SU-DHL-6 (cell line): ENCODE data around the gene MAGEA1.
"Not testable (repeated sequence)": the region's sequence is repeated elsewhere in the genome, so short reads cannot be mapped to it uniquely, and the experiment has no call there.

Experiments
- H2AFZ ChIP-seq: fragments of 200-600 bp; sonication (generic); 2 replicates; pipeline ENCODE4 v1.6.1; 2014; ENCODE audit warnings: low read depth, mild to moderate bottlenecking, moderate library complexity, mixed read lengths, antibody characterized with exemption, low read length; ENCODE audit not compliant: severe bottlenecking
- H3F3A ChIP-seq: fragments of 200-600 bp; shearing (Covaris generic); 2 replicates; pipeline ENCODE4 v1.6.0; 2016; ENCODE audit warnings: antibody characterized with exemption, mild to moderate bottlenecking; ENCODE audit not compliant: insufficient read depth
- H3K27ac ChIP-seq: fragments of 200-600 bp; sonication (generic); 2 replicates; pipeline ENCODE4 v1.5.1; 2016; ENCODE audit warnings: low read depth, mild to moderate bottlenecking, low read length, moderate library complexity, mixed read lengths
- H3K27me3 ChIP-seq: fragments of 200-600 bp; sonication (generic), shearing (Covaris generic); 2 replicates; pipeline ENCODE4 v1.6.0; 2014; ENCODE audit warnings: mild to moderate bottlenecking, low read length
- H3K36me3 ChIP-seq: fragments of 200-600 bp; sonication (generic); 2 replicates; pipeline ENCODE4 v1.6.1; 2014; ENCODE audit warnings: mild to moderate bottlenecking, low read length, mixed read lengths
- H3K4me2 ChIP-seq: fragments of 300-600, 200-600 bp; shearing (Covaris generic), sonication (generic); 2 replicates; pipeline ENCODE4 v1.6.0; 2014; ENCODE audit warnings: low read length, low read depth, mild to moderate bottlenecking; ENCODE audit not compliant: poor library complexity, severe bottlenecking
- H3K4me3 ChIP-seq: fragments of 200-600 bp; sonication (generic); 2 replicates; pipeline ENCODE4 v1.5.1; 2014; ENCODE audit warnings: antibody characterized with exemption, low read length, mild to moderate bottlenecking, mixed read lengths; ENCODE audit not compliant: insufficient read depth, poor library complexity, severe bottlenecking
- H3K79me2 ChIP-seq: fragments of 200-600 bp; sonication (generic); 2 replicates; pipeline ENCODE4 v1.6.1; 2014; ENCODE audit warnings: mild to moderate bottlenecking, low read length, moderate library complexity; ENCODE audit not compliant: insufficient read depth
- H3K9ac ChIP-seq: fragments of 200-600 bp; sonication (generic); 2 replicates; pipeline ENCODE4 v1.7.0; 2014; ENCODE audit warnings: mild to moderate bottlenecking, low read length
- H3K9me2 ChIP-seq: fragments of 200-600 bp; sonication (generic); replicated peaks from 2 replicates; pipeline ENCODE4 v1.6.1; 2014; ENCODE audit warnings: low read length; ENCODE audit not compliant: insufficient read depth
- H3K9me3 ChIP-seq: fragments of 200-600 bp; sonication (generic); 2 replicates; pipeline ENCODE4 v1.6.1; 2014; ENCODE audit warnings: low read length, mixed read lengths; ENCODE audit not compliant: insufficient read depth
- H4K20me1 ChIP-seq: fragments of 200-600 bp; sonication (generic); 2 replicates; pipeline ENCODE4 v1.6.1; 2014; ENCODE audit warnings: low read depth, mild to moderate bottlenecking, antibody characterized with exemption, low read length, moderate library complexity, mixed read lengths
- EZH2phosphoT487 ChIP-seq: fragments of 200-600 bp; sonication (generic), shearing (Covaris generic); conservative IDR thresholded peaks from 2 replicates; pipeline ENCODE4 v1.6.1; 2018; ENCODE audit warnings: mild to moderate bottlenecking, antibody characterized with exemption, low read length, moderate library complexity, mixed read lengths
- TF ChIP-seq, protein P1 (sequence below): fragments of 200-600 bp; sonication (generic); IDR thresholded peaks from one replicate; pipeline ENCODE4 v1.5.1; 2017; ENCODE audit warnings: antibody characterized with exemption, mild to moderate bottlenecking, low read length, moderate library complexity; ENCODE audit not compliant: insufficient read depth, poor library complexity, severe bottlenecking

The MAGEA1 gene

DNA sequence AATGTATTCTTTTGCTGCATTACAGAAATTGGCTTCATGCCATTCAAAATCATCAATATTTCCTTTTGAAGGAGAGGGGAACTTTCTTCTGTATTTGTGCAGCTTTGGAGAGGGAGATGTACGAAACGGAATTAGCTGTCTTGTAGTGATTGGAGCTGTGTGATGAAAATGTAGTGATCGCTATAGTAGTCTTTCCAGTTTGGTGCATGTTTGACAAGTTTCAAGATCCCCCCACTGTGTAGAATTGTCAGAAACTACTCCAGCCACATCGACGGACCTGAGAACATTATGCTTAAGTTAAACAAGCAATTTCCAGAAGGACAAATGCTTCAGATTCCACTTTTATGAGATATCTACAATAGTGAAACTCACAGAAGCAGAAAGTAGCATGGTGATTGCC is 21.6 kb upstream of the MAGEA1 start:
- TF ChIP-seq, protein P1, sequence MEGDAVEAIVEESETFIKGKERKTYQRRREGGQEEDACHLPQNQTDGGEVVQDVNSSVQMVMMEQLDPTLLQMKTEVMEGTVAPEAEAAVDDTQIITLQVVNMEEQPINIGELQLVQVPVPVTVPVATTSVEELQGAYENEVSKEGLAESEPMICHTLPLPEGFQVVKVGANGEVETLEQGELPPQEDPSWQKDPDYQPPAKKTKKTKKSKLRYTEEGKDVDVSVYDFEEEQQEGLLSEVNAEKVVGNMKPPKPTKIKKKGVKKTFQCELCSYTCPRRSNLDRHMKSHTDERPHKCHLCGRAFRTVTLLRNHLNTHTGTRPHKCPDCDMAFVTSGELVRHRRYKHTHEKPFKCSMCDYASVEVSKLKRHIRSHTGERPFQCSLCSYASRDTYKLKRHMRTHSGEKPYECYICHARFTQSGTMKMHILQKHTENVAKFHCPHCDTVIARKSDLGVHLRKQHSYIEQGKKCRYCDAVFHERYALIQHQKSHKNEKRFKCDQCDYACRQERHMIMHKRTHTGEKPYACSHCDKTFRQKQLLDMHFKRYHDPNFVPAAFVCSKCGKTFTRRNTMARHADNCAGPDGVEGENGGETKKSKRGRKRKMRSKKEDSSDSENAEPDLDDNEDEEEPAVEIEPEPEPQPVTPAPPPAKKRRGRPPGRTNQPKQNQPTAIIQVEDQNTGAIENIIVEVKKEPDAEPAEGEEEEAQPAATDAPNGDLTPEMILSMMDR, result no peak
- TF ChIP-seq EZH2phosphoT487, result no peak
- Histone ChIP-seq H3K9ac (no peak overlapping the region), H3K9me2 (no peaks in the 10 kb centered on the region), H3K27me3 (no peaks in the 10 kb centered on the region), H2AFZ (no peak overlapping the region), H3F3A (no peaks in the 10 kb centered on the region), H3K4me2 (no peak overlapping the region), H3K4me3 (no peak overlapping the region), H3K27ac (no peak overlapping the region), H4K20me1 (no peaks in the 10 kb centered on the region), H3K79me2 (no peaks in the 10 kb centered on the region), H3K9me3 (no peaks in the 10 kb centered on the region), H3K36me3 (no peaks in the 10 kb centered on the region)

DNA sequence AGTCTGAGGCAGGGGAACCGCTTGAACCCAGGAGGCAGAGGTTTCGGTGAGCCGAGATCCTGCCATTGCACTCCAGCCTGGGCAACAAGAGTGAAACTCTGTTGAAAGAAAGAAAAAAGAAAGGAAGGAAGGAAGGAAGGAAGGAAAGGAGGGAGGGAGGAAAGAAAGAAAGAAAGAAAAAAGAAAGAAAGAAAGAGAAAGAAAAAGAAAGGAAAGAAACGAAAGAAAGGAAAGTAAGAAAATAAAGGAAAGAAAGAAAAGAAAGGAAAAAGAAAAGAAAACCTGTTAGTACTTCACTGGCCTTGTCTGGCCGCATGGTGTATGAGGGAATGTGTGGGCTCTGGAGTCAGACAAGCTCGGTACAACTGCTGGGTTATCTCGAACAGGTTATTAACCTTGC is 20.8 kb upstream of the MAGEA1 start:
- H3K4me3 ChIP-seq, result no peak overlapping the region
- no peaks in the 10 kb centered on the region for H4K20me1 ChIP-seq
- H3F3A ChIP-seq, result no peaks in the 10 kb centered on the region
- H3K27ac ChIP-seq, result no peak overlapping the region
- TF ChIP-seq EZH2phosphoT487, result no peak
- TF ChIP-seq, protein P1, result no peak
- no peak overlapping the region for H3K4me2 ChIP-seq
- H2AFZ ChIP-seq, result no peak overlapping the region
- H3K79me2 ChIP-seq, result no peaks in the 10 kb centered on the region
- H3K27me3 ChIP-seq, result no peaks in the 10 kb centered on the region
- no peaks in the 10 kb centered on the region for H3K36me3 ChIP-seq
- H3K9me3 ChIP-seq, result no peaks in the 10 kb centered on the region
- no peak overlapping the region for H3K9ac ChIP-seq
- H3K9me2 ChIP-seq, result no peaks in the 10 kb centered on the region

DNA sequence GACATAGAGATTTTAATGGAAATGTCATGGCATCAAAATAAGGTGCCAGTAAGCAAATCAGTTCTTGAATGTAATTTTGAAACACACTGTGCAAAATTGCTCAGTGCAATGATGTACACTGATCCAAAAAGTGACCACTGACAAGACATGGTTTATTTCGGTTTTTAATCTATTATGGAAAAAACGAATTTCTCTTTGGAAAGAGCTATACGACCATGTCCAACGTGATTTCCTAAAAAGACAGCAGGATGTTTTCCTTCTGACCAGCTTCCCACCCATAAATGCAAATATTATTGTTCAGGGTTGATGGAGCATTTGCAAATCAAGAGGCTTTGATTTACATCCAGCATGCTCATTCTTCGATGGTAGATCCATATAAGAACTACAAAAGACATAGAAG is 17.1 kb upstream of the MAGEA1 start:
- H4K20me1 ChIP-seq, result no peaks in the 10 kb centered on the region
- no peak overlapping the region for H3K4me2 ChIP-seq
- H3K4me3 ChIP-seq, result no peak overlapping the region
- no peaks in the 10 kb centered on the region for H3K27me3 ChIP-seq
- H3K9me2 ChIP-seq, result no peaks in the 10 kb centered on the region
- no peak overlapping the region for H3K9ac ChIP-seq
- H3K79me2 ChIP-seq, result no peaks in the 10 kb centered on the region
- no peaks in the 10 kb centered on the region for H3K36me3 ChIP-seq
- no peak overlapping the region for H3K27ac ChIP-seq
- TF ChIP-seq EZH2phosphoT487, result no peak
- TF ChIP-seq, protein P1, result no peak
- H3F3A ChIP-seq, result no peaks in the 10 kb centered on the region
- no peak overlapping the region for H2AFZ ChIP-seq
- no peaks in the 10 kb centered on the region for H3K9me3 ChIP-seq

DNA sequence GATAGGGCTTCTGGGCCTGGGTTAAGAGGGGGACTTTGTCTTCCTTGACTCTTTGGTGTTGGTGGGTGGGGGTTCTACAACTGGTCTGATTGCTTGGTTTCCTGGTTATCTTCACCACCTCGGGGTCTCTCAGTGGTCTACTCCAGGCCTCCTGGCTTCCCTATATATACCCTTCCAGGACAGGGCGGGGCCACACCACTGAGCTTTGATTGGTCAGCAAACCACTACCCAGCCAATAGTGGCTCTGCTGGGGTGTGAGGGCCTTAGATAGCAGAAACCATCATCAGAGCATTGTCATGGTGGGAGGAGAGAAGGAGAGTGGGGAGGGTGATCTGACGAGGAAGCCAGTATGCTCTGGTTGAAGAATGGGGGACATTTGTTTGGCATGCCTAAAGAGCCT is 14.4 kb upstream of the MAGEA1 start:
- Histone ChIP-seq H2AFZ (no peak overlapping the region), H3K36me3 (no peaks in the 10 kb centered on the region), H3K27ac (no peak overlapping the region), H3F3A (no peaks in the 10 kb centered on the region), H3K79me2 (no peaks in the 10 kb centered on the region), H3K4me3 (no peak overlapping the region), H3K9ac (no peak overlapping the region), H3K4me2 (no peak overlapping the region), H4K20me1 (no peaks in the 10 kb centered on the region), H3K9me3 (no peaks in the 10 kb centered on the region), H3K9me2 (no peaks in the 10 kb centered on the region), H3K27me3 (no peaks in the 10 kb centered on the region)
- no peak for TF ChIP-seq EZH2phosphoT487
- TF ChIP-seq, protein P1, result no peak

DNA sequence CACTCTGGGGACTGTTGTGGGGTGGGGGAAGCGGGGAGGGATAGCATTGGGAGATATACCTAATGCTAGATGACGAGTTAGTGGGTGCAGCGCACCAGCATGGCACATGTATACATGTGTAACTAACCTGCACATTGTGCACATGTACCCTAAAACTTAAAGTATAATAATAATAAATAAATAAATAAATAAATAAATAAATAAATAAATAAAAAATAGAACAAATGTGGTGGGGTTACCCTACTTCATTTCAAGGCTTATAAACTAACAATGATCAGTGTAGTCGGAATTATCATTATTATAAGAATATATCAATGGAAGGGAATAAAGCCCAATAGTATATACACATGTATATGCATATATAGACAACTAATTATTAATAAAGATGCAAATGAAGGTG is 10.7 kb upstream of the MAGEA1 start:
- not testable (repeated sequence) for H3K4me2 ChIP-seq, H4K20me1 ChIP-seq, H3K27me3 ChIP-seq, H3K36me3 ChIP-seq, H3K9me3 ChIP-seq, H3K9me2 ChIP-seq, H3K9ac ChIP-seq, H3K27ac ChIP-seq, H2AFZ ChIP-seq, H3K79me2 ChIP-seq, H3F3A ChIP-seq, H3K4me3 ChIP-seq
